MM.1S (cell line): ENCODE measurements around the gene DZIP1.

Experiments used
- DNase-seq: peaks from one replicate; pipeline ENCODE4 v3.0.0-alpha.2; 2015
- H2AFZ ChIP-seq: fragments of 300-600 bp; sonication (generic); 2 replicates; pipeline ENCODE4 v1.6.0; 2016; ENCODE audit warnings: antibody characterized with exemption, low read length
- H3F3A ChIP-seq: fragments of 300-600 bp; sonication (generic); 2 replicates; pipeline ENCODE4 v1.6.1; 2016; ENCODE audit warnings: mild to moderate bottlenecking, antibody characterized with exemption, low read length, moderate library complexity, mixed read lengths; ENCODE audit not compliant: insufficient read depth
- H3K27ac ChIP-seq: fragments of 300-600 bp; sonication (generic); 2 replicates; pipeline ENCODE4 v1.5.1; 2016; ENCODE audit warnings: mild to moderate bottlenecking, low read length
- H3K27me3 ChIP-seq: fragments of 300-600 bp; sonication (generic); replicated peaks from 2 replicates; pipeline ENCODE4 v1.6.0; 2016; ENCODE audit warnings: low read length; ENCODE audit not compliant: insufficient read depth
- H3K36me3 ChIP-seq: fragments of 300-600 bp; sonication (generic); replicated peaks from 2 replicates; pipeline ENCODE4 v1.6.1; 2016; ENCODE audit warnings: mild to moderate bottlenecking, low read length, mixed read lengths; ENCODE audit not compliant: insufficient read depth
- H3K4me1 ChIP-seq: fragments of 300-600 bp; sonication (generic); 2 replicates; pipeline ENCODE4 v1.6.1; 2016; ENCODE audit warnings: low read length, mixed read lengths
- H3K4me2 ChIP-seq: fragments of 300-600 bp; sonication (generic); 2 replicates; pipeline ENCODE4 v1.6.0; 2016; ENCODE audit warnings: low read depth, low read length
- H3K4me3 ChIP-seq: fragments of 300-600 bp; sonication (generic); 2 replicates; pipeline ENCODE4 v1.5.1; 2016; ENCODE audit warnings: low read length, mixed read lengths
- H3K79me2 ChIP-seq: fragments of 300-600 bp; sonication (generic); 2 replicates; pipeline ENCODE4 v1.6.1; 2016; ENCODE audit warnings: mixed run types, low read length, mixed read lengths
- H3K9ac ChIP-seq: fragments of 300-600 bp; sonication (generic); 2 replicates; pipeline ENCODE4 v1.6.1; 2016; ENCODE audit warnings: low read length, mixed read lengths
- H3K9me2 ChIP-seq: fragments of 300-600 bp; sonication (generic); replicated peaks from 2 replicates; pipeline ENCODE4 v1.6.1; 2016; ENCODE audit warnings: mild to moderate bottlenecking, low read length, mixed read lengths; ENCODE audit not compliant: insufficient read depth
- H3K9me3 ChIP-seq: fragments of 300-600 bp; sonication (generic); replicated peaks from 2 replicates; pipeline ENCODE4 v1.6.1; 2016; ENCODE audit warnings: mild to moderate bottlenecking, low read length, mixed read lengths; ENCODE audit not compliant: insufficient read depth
- H4K20me1 ChIP-seq: fragments of 300-600 bp; sonication (generic); 2 replicates; pipeline ENCODE4 v1.6.1; 2016; ENCODE audit warnings: mild to moderate bottlenecking, low read length, moderate library complexity, mixed read lengths; ENCODE audit not compliant: insufficient read depth
- EZH2 ChIP-seq: fragments of 300-600 bp; sonication (generic); optimal IDR thresholded peaks from 2 replicates; pipeline ENCODE3; 2017; ENCODE audit warnings: low read depth, mild to moderate bottlenecking, antibody characterized with exemption, low read length, mixed read lengths
- EZH2phosphoT487 ChIP-seq: fragments of 300-600 bp; sonication (generic); IDR thresholded peaks from 2 replicates; pipeline ENCODE4 v1.6.1; 2018; ENCODE audit warnings: antibody characterized with exemption, low read length
- TF ChIP-seq, protein P1 (sequence below): fragments of 300-600 bp; sonication (generic); IDR thresholded peaks from 2 replicates; pipeline ENCODE4 v1.5.1; 2016; ENCODE audit warnings: antibody characterized with exemption, low read length, mixed read lengths

Gene DZIP1

DNA sequence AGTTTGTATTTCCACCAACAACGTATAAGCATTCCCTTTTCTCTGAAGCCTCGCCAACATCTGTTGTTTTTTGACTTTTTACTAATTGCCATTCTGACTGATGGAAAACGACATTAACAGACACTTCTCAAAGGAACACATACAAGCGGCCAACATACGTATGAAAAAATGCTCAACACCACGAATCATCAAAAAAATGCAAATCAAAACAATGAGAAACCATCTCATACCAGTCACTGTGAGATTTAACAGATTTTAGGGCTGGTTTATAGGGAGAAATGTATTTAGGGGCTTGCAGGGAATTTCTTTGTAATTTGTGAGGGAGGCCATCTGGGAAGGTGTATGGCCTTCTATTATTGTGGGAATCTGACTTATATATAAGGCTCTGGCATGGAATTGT, 2.8 kb upstream of the DZIP1 start:
- H3K9ac ChIP-seq = no peak overlapping the region
- H3K9me3 ChIP-seq = no peaks in the 10 kb centered on the region
- H3K79me2 ChIP-seq = no peaks in the 10 kb centered on the region
- H4K20me1 ChIP-seq = no peaks in the 10 kb centered on the region
- H3K4me3 ChIP-seq = no peak overlapping the region
- no peaks in the 10 kb centered on the region for H3K9me2 ChIP-seq
- H3K4me2 ChIP-seq = no peak overlapping the region
- H3F3A ChIP-seq = no peaks in the 10 kb centered on the region
- TF ChIP-seq EZH2phosphoT487 = no peak
- TF ChIP-seq, protein P1, sequence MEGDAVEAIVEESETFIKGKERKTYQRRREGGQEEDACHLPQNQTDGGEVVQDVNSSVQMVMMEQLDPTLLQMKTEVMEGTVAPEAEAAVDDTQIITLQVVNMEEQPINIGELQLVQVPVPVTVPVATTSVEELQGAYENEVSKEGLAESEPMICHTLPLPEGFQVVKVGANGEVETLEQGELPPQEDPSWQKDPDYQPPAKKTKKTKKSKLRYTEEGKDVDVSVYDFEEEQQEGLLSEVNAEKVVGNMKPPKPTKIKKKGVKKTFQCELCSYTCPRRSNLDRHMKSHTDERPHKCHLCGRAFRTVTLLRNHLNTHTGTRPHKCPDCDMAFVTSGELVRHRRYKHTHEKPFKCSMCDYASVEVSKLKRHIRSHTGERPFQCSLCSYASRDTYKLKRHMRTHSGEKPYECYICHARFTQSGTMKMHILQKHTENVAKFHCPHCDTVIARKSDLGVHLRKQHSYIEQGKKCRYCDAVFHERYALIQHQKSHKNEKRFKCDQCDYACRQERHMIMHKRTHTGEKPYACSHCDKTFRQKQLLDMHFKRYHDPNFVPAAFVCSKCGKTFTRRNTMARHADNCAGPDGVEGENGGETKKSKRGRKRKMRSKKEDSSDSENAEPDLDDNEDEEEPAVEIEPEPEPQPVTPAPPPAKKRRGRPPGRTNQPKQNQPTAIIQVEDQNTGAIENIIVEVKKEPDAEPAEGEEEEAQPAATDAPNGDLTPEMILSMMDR = no peak
- TF ChIP-seq EZH2 = no peak
- DNase-seq = no peak
- H3K36me3 ChIP-seq = no peaks in the 10 kb centered on the region
- no peaks in the 10 kb centered on the region for H3K4me1 ChIP-seq
- H3K27ac ChIP-seq = no peak overlapping the region
- no peak overlapping the region for H2AFZ ChIP-seq
- peaks cover 12% of the 10 kb centered on the region for H3K27me3 ChIP-seq

DNA sequence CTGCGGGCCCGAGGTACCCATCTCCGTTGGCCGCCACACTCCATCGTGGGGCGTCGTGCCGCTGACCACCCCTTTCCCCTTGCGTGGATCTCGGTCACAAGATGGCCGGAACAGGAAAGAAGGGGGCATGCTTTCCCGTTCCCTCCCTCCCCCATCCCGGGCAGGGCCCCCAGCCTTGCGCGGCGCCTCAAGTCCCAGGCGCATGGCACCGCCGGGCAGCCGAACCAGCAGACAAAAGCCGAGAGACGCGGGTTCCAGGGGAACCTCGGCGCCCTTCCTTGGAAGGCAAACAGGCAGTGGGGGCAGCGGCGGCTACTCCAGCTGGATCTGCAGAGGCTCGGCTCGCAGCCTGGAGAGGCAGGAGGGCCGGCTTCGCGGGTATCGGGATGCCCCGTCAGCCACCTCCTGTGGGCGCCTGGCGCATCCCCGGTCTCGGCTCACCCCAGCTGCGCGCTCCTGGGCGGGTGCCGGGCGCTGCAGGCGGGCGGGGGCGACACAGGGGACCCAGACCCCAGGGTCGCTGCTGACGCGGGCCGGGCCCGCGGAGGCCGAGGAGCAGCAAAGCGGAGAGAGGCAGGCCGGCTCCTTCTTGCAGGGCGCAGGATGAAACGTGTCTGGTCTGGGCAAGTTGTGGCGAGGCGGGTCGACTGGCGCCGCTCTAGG, 439 bp downstream of the DZIP1 start:
- DNase-seq = no peak
- Histone ChIP-seq H3K9me3 (no peaks in the 10 kb centered on the region), H3K4me3 (peak overlapping the region; percentile 52), H2AFZ (peak overlapping the region; percentile 54; the same call in 1 of the 2 replicates), H3K9me2 (no peaks in the 10 kb centered on the region), H3K9ac (no peak overlapping the region), H3K36me3 (no peaks in the 10 kb centered on the region), H3K79me2 (no peaks in the 10 kb centered on the region), H3K4me1 (no peaks in the 10 kb centered on the region), H3K27me3 (peaks cover 12% of the 10 kb centered on the region), H3F3A (no peaks in the 10 kb centered on the region), H3K27ac (no peak overlapping the region), H3K4me2 (peak overlapping the region; percentile 95), H4K20me1 (no peaks in the 10 kb centered on the region)
- TF ChIP-seq EZH2phosphoT487 = no peak
- no peak for TF ChIP-seq EZH2
- TF ChIP-seq, protein P1 = no peak

DNA sequence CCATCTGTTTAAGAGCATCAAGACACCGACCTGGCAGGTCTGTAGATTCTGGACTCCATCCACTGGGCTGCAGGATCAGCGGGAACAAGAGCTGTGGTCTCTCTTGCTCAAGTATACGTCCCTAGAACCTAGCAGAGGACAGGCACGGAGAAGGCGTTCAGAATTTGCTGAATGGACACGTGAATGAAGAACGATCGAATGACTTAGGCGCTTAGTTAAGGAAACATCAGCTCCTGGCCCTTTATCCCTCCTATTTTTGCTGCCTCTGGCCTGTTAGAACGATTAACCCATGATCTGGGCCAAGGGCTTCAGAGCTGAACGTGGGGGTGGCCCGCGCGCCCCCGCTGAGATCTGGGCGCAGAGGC, 953 bp downstream of the DZIP1 start:
- no peaks in the 10 kb centered on the region for H4K20me1 ChIP-seq
- H2AFZ ChIP-seq = no peak overlapping the region
- H3K36me3 ChIP-seq = no peaks in the 10 kb centered on the region
- no peaks in the 10 kb centered on the region for H3K9me3 ChIP-seq
- H3K9ac ChIP-seq = no peak overlapping the region
- no peaks in the 10 kb centered on the region for H3K9me2 ChIP-seq
- no peak for TF ChIP-seq EZH2
- TF ChIP-seq EZH2phosphoT487 = no peak
- TF ChIP-seq, protein P1 = no peak
- H3K27me3 ChIP-seq = peaks cover 12% of the 10 kb centered on the region
- H3K4me3 ChIP-seq = no peak overlapping the region
- H3K27ac ChIP-seq = no peak overlapping the region
- H3K4me1 ChIP-seq = no peaks in the 10 kb centered on the region
- no peaks in the 10 kb centered on the region for H3K79me2 ChIP-seq
- no peaks in the 10 kb centered on the region for H3F3A ChIP-seq
- H3K4me2 ChIP-seq = peak overlapping the region; percentile 95; the same call in 1 of the 2 replicates
- no peak for DNase-seq
